OCI-LY3 (cell line): ENCODE data around the gene MUC2.

Source experiments
- H2AFZ ChIP-seq: fragments of 200-600, 300-600 bp; shearing (Covaris generic); 2 replicates; pipeline ENCODE4 v1.6.0; 2014; ENCODE audit warnings: antibody characterized with exemption, low read depth, low read length
- H3K27ac ChIP-seq: fragments of 200-600, 300-600 bp; sonication (generic); 2 replicates; pipeline ENCODE4 v1.5.1; 2014; ENCODE audit warnings: mild to moderate bottlenecking, low read length, moderate library complexity, mixed read lengths
- H3K27me3 ChIP-seq: fragments of 200-600, 300-600 bp; sonication (generic); 2 replicates; pipeline ENCODE4 v1.6.1; 2014; ENCODE audit warnings: low read depth, low read length, mixed read lengths
- H3K36me3 ChIP-seq: fragments of 200-600, 300-600 bp; sonication (generic); replicated peaks from 2 replicates; pipeline ENCODE3; 2014; ENCODE audit warnings: low read depth, low read length, mixed read lengths
- H3K4me1 ChIP-seq: fragments of 300-600, 200-600 bp; sonication (generic); 2 replicates; pipeline ENCODE4 v1.6.1; 2014; ENCODE audit warnings: low read length, mixed read lengths
- H3K4me2 ChIP-seq: fragments of 200-600, 300-600 bp; sonication (generic); 2 replicates; pipeline ENCODE4 v1.6.1; 2014; ENCODE audit warnings: low read length, mixed read lengths
- H3K4me3 ChIP-seq: fragments of 300-600, 200-600 bp; sonication (generic); 2 replicates; pipeline ENCODE4 v1.5.1; 2014; ENCODE audit warnings: antibody characterized with exemption, mild to moderate bottlenecking, low read length, moderate library complexity
- H3K79me2 ChIP-seq: fragments of 300-600, 200-600 bp; shearing (Covaris generic); 2 replicates; pipeline ENCODE4 v1.6.1; 2014; ENCODE audit warnings: mild to moderate bottlenecking, low read length, mixed read lengths
- H3K9ac ChIP-seq: fragments of 300-600, 200-600 bp; shearing (Covaris generic); 2 replicates; pipeline ENCODE4 v1.6.0; 2014; ENCODE audit warnings: mild to moderate bottlenecking, low read length, moderate library complexity
- H3K9me3 ChIP-seq: fragments of 200-600, 300-600 bp; shearing (Covaris generic); 2 replicates; pipeline ENCODE4 v1.6.1; 2014; ENCODE audit warnings: low read length, mixed read lengths; ENCODE audit not compliant: insufficient read depth
- H4K20me1 ChIP-seq: fragments of 200-600, 300-600 bp; sonication (generic); 2 replicates; pipeline ENCODE4 v1.6.1; 2016; ENCODE audit warnings: low read length, mixed read lengths; ENCODE audit not compliant: insufficient read depth
- EZH2phosphoT487 ChIP-seq: fragments of 200-600 bp; shearing (Covaris generic); IDR thresholded peaks from 2 replicates; pipeline ENCODE4 v1.6.1; 2018; ENCODE audit warnings: antibody characterized with exemption, mixed run types, low read depth
- TF ChIP-seq, protein P1 (sequence below): fragments of 200-600, 300-600 bp; sonication (generic); IDR thresholded peaks from 2 replicates; pipeline ENCODE4 v1.5.1; 2014; ENCODE audit warnings: antibody characterized with exemption, low read length, low read depth

Gene MUC2

DNA sequence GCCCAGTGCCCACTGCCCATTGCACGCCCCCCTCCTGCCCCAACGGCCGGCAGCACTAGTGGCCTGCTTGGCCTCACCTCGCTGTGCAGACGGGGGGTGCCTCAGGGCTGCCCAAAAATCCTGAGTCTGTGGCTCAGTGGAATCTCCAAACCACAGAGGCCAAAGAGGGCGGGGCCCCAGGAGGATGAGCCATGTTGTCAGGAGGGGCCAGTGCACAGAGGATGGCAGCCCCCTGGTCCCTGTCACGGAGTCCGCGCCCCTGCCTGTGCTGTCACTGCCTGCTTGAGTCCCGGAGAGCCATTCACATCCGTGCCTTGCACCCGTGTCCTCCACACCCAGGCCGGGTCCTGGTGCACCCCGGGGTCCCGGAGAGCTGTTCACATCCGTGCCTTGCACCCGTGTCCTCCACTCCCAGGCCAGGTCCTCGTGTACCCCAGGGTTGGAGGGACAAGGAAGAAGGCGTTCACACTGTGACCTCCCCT, 46.7 kb downstream of the MUC2 start:
- no peaks in the 10 kb centered on the region for H4K20me1 ChIP-seq
- H3K4me3 ChIP-seq = no peak overlapping the region
- H3K4me1 ChIP-seq = no peaks in the 10 kb centered on the region
- H3K9me3 ChIP-seq = no peaks in the 10 kb centered on the region
- H3K4me2 ChIP-seq = no peak overlapping the region
- H3K79me2 ChIP-seq = no peaks in the 10 kb centered on the region
- H3K27ac ChIP-seq = no peak overlapping the region
- H3K36me3 ChIP-seq = no peaks in the 10 kb centered on the region
- TF ChIP-seq EZH2phosphoT487 = no peak
- TF ChIP-seq, protein P1, sequence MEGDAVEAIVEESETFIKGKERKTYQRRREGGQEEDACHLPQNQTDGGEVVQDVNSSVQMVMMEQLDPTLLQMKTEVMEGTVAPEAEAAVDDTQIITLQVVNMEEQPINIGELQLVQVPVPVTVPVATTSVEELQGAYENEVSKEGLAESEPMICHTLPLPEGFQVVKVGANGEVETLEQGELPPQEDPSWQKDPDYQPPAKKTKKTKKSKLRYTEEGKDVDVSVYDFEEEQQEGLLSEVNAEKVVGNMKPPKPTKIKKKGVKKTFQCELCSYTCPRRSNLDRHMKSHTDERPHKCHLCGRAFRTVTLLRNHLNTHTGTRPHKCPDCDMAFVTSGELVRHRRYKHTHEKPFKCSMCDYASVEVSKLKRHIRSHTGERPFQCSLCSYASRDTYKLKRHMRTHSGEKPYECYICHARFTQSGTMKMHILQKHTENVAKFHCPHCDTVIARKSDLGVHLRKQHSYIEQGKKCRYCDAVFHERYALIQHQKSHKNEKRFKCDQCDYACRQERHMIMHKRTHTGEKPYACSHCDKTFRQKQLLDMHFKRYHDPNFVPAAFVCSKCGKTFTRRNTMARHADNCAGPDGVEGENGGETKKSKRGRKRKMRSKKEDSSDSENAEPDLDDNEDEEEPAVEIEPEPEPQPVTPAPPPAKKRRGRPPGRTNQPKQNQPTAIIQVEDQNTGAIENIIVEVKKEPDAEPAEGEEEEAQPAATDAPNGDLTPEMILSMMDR = no peak
- no peak overlapping the region for H2AFZ ChIP-seq
- H3K27me3 ChIP-seq = no peaks in the 10 kb centered on the region
- H3K9ac ChIP-seq = no peak overlapping the region

DNA sequence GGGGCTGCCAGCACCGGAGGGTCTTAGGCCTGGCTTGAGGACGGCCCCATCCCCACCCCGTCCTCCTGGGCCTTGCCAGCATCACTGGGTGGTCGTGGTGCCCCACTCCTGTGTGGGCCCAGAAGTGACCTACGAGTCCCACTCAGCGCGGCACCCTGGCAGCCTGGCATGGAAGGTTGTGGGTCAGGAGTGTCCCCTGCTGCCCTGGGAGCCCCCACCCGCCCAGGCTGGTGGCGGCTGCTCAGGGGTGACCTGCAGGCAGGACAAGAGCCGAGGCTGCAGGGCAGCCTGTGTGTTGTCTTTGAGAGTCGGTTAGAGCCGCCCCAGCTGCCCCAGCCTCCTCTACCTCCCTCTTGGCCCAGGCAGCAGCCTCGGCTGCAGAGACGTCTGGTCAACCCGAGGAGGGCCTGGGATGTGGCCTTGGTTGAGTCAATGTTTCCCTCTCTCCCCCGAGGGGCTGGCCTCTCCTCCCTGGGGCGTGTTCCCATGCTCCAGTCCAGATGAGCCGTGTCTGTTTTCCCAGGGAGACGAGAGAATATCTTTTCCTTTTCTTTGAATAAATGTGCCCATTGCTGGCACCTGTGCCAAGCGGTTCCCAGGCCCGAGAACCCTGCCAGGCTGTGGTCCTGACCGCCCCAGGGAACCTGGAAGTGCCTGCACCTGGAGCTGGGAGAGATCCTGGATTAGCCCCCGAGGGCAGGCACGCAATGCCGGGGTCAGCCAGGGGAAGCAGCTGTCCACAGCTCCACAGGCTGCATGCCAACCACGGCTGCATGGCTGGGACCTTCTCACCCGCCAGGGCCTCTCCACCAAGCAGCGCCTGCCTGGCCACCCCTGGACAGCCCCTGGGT, 47.4 kb downstream of the MUC2 start:
- no peak overlapping the region for H3K27ac ChIP-seq
- no peak overlapping the region for H3K4me2 ChIP-seq
- TF ChIP-seq, protein P1 = no peak
- no peak for TF ChIP-seq EZH2phosphoT487
- H3K79me2 ChIP-seq = no peaks in the 10 kb centered on the region
- H3K36me3 ChIP-seq = no peaks in the 10 kb centered on the region
- no peak overlapping the region for H3K4me3 ChIP-seq
- H4K20me1 ChIP-seq = no peaks in the 10 kb centered on the region
- no peaks in the 10 kb centered on the region for H3K27me3 ChIP-seq
- H3K4me1 ChIP-seq = no peaks in the 10 kb centered on the region
- no peak overlapping the region for H2AFZ ChIP-seq
- H3K9me3 ChIP-seq = no peaks in the 10 kb centered on the region
- H3K9ac ChIP-seq = no peak overlapping the region

- Histone ChIP-seq H3K36me3 (no peaks in the 10 kb centered on the region), H3K79me2 (no peaks in the 10 kb centered on the region), H3K9me3 (no peaks in the 10 kb centered on the region), H3K4me3 (no peak overlapping the region), H3K4me2 (no peak overlapping the region), H4K20me1 (no peaks in the 10 kb centered on the region), H3K27me3 (no peaks in the 10 kb centered on the region), H3K27ac (no peak overlapping the region), H2AFZ (no peak overlapping the region), H3K9ac (no peak overlapping the region), H3K4me1 (no peaks in the 10 kb centered on the region)
- TF ChIP-seq, protein P1 = no peak
- no peak for TF ChIP-seq EZH2phosphoT487
Observed at GRCh38 chr11:1122664-1123002, 48.0 kb downstream of the MUC2 start.

- no peaks in the 10 kb centered on the region for H3K4me1 ChIP-seq
- H3K36me3 ChIP-seq = no peaks in the 10 kb centered on the region
- no peak overlapping the region for H2AFZ ChIP-seq
- H3K4me2 ChIP-seq = no peak overlapping the region
- no peak overlapping the region for H3K27ac ChIP-seq
- H4K20me1 ChIP-seq = no peaks in the 10 kb centered on the region
- TF ChIP-seq, protein P1 = no peak
- TF ChIP-seq EZH2phosphoT487 = no peak
- no peak overlapping the region for H3K4me3 ChIP-seq
- H3K27me3 ChIP-seq = no peaks in the 10 kb centered on the region
- no peaks in the 10 kb centered on the region for H3K9me3 ChIP-seq
- no peak overlapping the region for H3K9ac ChIP-seq
- H3K79me2 ChIP-seq = no peaks in the 10 kb centered on the region
Observed at GRCh38 chr11:1123970-1124369, 49.3 kb downstream of the MUC2 start.
